Fibroblast of villous mesenchyme (primary cell): ENCODE data around the gene HSP90AA1. TPM values are rescaled to one million over a fixed set of nuclear protein-coding genes. Genes with fewer than 3 reads are reported as not detected.

Experiments used
- DNase-seq: peaks from one replicate; pipeline ENCODE4 v3.0.0-alpha.2; 2010; ENCODE audit warnings: low read depth
- H3K4me3 ChIP-seq: 2 replicates; pipeline ENCODE4 v1.5.1; 2011; ENCODE audit warnings: low read depth, mild to moderate bottlenecking, low read length
- CTCF ChIP-seq: IDR thresholded peaks from 2 replicates; pipeline ENCODE4 v1.5.1; 2012; ENCODE audit warnings: low read depth, mild to moderate bottlenecking, low read length; ENCODE audit not compliant: insufficient read depth
- total RNA-seq: library from RNA; depleted of rRNA; stranded (reverse); fragments of >200 nt; gene quantifications from 2 replicates; pipeline ENCODE4 v1.2.3, GENCODE V29; 2012

Gene HSP90AA1
- total RNA-seq, 1 donor = 321 TPM

- TF ChIP-seq CTCF = no peak
- H3K4me3 ChIP-seq = no peak overlapping the region
- no peak for DNase-seq
Measured at GRCh38 chr14:102103062-102103695, 16.3 kb upstream of the HSP90AA1 start.

DNA sequence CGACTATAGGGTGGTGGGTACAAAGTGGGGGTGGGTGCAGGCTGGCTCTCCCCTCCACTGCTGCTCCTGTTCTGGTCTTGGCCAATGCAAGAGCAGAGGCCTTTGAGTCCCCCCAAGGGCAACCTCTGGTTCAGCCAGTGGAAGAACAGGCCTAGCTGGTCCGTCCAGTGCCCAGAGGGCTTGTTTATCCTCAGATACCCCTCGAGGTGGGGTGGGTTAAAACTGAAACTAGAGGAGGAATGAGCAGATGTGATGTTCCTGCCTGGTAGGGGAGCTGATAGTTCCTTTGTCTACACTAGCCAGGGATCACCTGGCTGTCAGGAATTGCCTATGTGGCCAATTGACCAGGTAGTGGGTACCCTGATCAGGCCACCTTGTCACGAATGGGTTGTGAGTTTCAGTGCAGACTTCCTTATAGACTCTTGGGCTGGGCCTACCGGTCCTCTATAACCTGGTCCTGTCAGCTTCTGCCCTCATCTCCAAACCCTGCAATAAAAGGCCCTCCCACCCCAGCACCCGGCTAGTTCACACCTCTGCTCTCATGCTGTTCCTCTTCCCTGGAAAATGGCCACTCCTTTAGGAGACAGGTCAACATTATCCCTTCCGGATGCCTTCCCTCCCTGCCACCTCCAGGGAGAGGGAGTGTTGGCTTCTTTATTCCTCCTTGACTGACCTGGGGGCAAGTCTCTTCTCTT, 10.7 kb upstream of the HSP90AA1 start:
- no peak overlapping the region for H3K4me3 ChIP-seq
- DNase-seq = no peak
- no peak for TF ChIP-seq CTCF

DNA sequence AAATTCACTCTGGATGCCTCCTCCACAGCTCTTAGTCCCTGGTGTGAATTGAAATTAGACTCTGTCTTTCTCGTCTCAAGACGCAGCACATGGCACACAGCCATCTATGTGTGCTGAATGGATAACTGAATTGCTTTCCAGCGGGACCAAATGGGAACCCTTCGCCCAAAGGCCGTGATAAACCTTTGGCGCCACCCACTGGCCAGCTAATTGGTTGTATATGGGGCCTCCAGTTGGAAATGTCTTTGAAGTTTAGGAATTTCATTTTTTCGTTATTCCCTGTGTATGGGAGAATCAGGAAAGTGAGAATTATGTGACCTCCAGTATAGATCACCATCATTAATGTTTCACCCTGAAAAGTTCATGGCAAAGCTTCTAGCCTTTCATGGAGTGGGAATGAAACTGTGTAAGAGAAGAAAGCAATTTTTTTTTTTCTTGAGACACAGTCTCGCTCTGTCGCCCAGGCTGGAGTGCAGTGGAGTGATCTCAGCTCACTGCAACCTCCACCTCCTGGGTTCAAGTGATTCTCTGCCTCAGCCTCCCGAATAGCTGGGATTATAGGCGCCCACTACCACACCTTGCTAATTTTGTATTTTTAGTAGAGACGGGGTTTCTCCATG, 9.8 kb upstream of the HSP90AA1 start:
- no peak overlapping the region for H3K4me3 ChIP-seq
- TF ChIP-seq CTCF = peak; percentile 85

DNA sequence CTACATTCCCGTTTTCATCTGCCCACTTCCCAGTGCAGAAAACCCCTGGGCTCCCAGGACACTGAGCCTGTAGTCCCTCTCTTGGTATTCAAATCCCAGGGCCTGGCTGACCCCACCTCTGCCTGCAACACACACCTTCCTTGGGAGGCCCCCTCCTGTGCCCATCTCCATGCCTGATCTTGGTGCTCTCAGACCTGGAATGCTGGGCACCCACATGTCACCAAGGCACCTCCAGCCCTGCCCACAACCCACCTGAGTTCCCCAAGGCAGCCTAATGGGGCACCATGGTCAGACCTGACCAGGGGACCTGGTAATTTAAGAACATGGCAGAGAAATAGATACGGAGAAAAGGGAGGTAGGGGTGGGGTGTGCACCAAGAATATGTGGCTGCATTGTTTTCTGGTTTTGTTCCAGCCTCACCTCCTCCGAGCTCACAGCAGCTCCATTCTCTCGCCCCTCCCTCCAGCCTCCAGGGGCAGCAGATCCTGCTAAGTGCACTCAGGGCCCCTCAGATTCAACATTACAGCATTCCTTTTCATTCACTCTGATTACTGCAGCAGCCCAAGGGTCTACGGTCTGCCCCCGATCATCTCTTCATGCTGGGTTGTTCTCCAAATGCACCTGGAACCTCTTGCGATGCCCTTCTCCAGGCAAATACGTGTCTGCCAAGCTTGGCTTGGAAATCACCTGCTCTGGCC, 9.2 kb upstream of the HSP90AA1 start:
- DNase-seq = no peak
- H3K4me3 ChIP-seq = no peak overlapping the region
- no peak for TF ChIP-seq CTCF

More for the DNA sequence above, 9.8 kb upstream of the HSP90AA1 start:
- DNase-seq = peak; percentile 80

DNA sequence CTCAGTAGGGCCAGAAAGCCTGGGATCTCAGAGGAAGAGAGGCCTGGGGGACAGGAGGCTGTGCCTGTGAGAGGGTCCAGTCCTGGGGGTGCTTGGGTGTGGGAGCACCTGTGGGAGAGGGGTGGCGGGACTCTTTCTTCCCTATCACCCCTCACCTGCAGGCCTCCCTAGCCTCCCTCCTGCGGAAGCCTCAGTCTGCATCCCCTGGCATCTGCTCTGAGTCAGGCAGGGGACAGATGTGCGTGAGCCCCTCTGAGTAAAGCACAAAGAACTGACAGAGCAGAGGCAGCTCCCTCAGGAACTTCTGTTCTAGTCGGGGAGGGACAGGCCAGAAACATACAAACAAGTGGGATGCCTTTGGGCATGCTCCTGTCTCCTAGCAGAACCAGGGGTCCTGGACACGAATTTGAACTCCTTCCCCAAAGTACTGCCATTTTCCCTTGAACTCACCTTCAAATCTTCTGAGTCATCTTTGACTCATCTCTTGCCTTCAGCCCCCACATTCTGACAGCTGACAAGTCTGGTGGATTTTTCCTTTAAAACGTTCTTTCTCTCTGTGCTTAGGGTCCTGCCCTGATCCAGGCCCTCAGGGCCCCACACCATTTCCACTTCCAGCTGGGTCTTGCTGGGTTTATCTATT, 8.5 kb upstream of the HSP90AA1 start:
- H3K4me3 ChIP-seq = no peak overlapping the region
- TF ChIP-seq CTCF = no peak
- DNase-seq = peak; percentile 14

DNA sequence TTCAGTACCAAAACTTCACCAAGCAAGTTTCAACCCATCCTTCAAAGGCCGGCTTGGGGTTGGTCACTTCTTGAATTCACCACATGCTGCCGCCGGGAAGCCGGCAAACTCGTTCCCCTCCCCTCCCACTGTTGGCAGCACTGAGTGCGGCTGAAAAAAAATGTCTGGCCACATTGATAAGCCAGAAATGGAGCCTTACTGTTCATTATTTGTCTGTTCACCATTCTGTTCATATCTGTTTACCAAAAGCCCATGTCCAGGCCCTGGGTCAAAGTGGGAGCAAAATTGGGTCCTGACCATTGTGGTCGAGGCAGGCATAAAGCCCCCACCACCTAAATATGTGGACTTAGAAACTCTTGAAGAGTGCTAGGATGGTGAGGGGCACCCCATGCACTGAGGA, 7.3 kb upstream of the HSP90AA1 start:
- DNase-seq = no peak
- no peak overlapping the region for H3K4me3 ChIP-seq
- no peak for TF ChIP-seq CTCF
